Measurements from ENCODE around the gene TRDMT1. TPM values are rescaled to one million over a fixed set of nuclear protein-coding genes. Genes with fewer than 3 reads are reported as not detected.

Gene TRDMT1
- total RNA-seq, 1 experiment from 2014 or later = 9.7 TPM

- no peak for DNase-seq (ENCODE audit: low read depth, low spot score)
- in situ Hi-C loops (cut with HindIII; ENCODE audit: low pct_unique_long_range_greater_than_20kb, low sequenced_read_pairs) = no loop called here
These were observed 92.4 kb downstream of the TRDMT1 start for GRCh38 chr10:17109046-17109445.

- in situ Hi-C loops (cut with HindIII; ENCODE audit: low pct_unique_long_range_greater_than_20kb, low sequenced_read_pairs) = no loop called here
These were observed 94.5 kb downstream of the TRDMT1 start for GRCh38 chr10:17106991-17107390.

GRCh38 chr10:17101910-17102266, 99.6 kb downstream of the TRDMT1 start:
- in situ Hi-C loops (cut with HindIII; ENCODE audit: low pct_unique_long_range_greater_than_20kb, low sequenced_read_pairs) = no loop called here
- no peak for DNase-seq (ENCODE audit: low read depth, low spot score)

More at GRCh38 chr10:17106991-17107390, 94.5 kb downstream of the TRDMT1 start:
- DNase-seq (ENCODE audit: low read depth, low spot score) = no peak

GRCh38 chr10:17101257-17101909, 100.1 kb downstream of the TRDMT1 start:
- in situ Hi-C loops (cut with HindIII; ENCODE audit: low pct_unique_long_range_greater_than_20kb, low sequenced_read_pairs) = no loop called here
- DNase-seq (ENCODE audit: low read depth, low spot score) = no peak

GRCh38 chr10:17100586-17100985, 100.9 kb downstream of the TRDMT1 start:
- DNase-seq (ENCODE audit: low read depth, low spot score) = no peak
- in situ Hi-C loops (cut with HindIII; ENCODE audit: low pct_unique_long_range_greater_than_20kb, low sequenced_read_pairs) = no loop called here

- in situ Hi-C loops (cut with HindIII; ENCODE audit: low pct_unique_long_range_greater_than_20kb, low sequenced_read_pairs) = no loop called here
These were observed 103.5 kb downstream of the TRDMT1 start for GRCh38 chr10:17098012-17098411.

More at GRCh38 chr10:17098012-17098411, 103.5 kb downstream of the TRDMT1 start:
- no peak for DNase-seq (ENCODE audit: low read depth, low spot score)

Small RNA genes within 50 kb of the gene (small RNA-seq; reads per million reads assigned to genes)
- gene AC067747.1 = 0 reads per million in 2 experiments

Other genes with a start within 250 kb of the TRDMT1 start
- gene CUBN, start 71.9 kb downstream of the TRDMT1 start, total RNA-seq (2014; rRNA removed; shearing (Covaris generic)) = 4.9 and 7.8 TPM in 2 replicates
- gene VIM, start 26.6 kb upstream of the TRDMT1 start, total RNA-seq (2014; rRNA removed; shearing (Covaris generic)) = 2,222 and 2,306 TPM in 2 replicates

All from SK-MEL-5 (cell line).